ENCODE results near the gene PEX14. TPM values are rescaled to one million over a fixed set of nuclear protein-coding genes. Genes with fewer than 3 reads are reported as not detected.

PEX14 gene
- total and polyA plus RNA-seq, 8 donors = 17.3 to 22.9 (median 20.7) TPM

DNA sequence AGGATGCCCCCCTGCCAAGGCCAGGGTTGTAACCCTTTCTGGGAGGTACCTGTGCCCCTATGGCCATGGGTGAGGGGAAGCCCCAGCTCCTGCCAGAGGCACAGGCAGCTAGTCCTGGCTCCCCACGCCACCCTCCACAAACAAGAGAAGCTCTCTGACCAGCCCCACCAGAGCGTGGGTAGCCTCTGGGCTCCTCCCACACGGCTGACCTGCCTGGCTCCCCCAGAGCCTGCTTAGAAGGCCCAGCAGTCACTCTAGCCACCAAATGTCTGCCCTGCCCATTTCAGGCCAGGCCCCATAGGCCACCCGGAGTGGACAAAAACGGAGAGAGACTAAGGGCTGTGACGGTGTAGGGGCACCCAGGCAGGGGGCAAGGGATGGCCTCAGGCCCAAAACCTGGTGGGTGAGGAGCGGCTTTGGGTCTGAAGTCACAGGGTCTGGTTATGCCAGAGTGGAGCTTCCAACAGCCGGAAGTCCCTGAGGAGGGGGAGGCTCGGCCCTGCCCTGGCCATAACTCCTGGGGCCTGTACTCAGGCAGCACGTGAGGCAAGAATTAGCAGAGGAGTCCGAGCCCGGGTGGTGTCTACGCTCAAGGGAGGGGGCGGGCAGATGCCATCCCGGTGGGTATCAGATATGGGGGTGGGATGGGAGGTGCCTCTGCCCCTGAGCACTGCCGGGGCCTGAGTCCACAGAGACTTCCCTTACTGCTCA lies 166.2 kb downstream of the PEX14 start:
- intact Hi-C loops (cut with DNase I) = no loop called here
- H3K9me3 ChIP-seq = no peaks in the 10 kb centered on the region
- H3K4me1 ChIP-seq = peaks cover 0 to 26% of the 10 kb centered on the region in 2 donors
- H3K27ac ChIP-seq = peak overlapping the region in 1 of 2 donors; percentile 14
- H3K27me3 ChIP-seq = peaks cover 0 to 28% of the 10 kb centered on the region in 2 donors
- ATAC-seq = no peak
- TF ChIP-seq CTCF (IDR thresholded peaks at IDR 0.05) = no peak
- H3K36me3 ChIP-seq = peaks cover 0 to 75% of the 10 kb centered on the region in 2 donors
- no peak overlapping the region for H3K4me3 ChIP-seq
- DNase-seq = no peak

DNA sequence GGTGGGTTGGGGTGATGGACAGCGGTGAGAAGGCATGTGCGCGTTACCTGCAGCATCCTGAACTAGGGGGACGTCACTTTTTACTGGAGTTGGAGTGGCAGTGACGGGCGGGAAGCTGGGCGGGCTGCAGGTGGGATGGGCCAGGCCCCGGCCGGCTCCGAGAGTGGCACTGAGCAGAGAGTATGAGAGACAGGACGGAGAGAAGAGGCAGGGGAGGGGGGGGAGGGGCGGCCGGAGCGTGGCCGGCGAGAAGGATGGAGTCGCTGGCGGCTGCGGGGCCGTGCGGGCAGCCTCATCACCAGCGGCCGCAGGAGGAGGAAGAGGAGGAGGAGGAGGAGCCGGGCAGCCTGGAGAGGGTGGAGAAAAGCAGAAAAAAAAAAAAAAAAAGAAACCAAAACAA lies 167.2 kb downstream of the PEX14 start:
- intact Hi-C loops (cut with DNase I) = no loop called here
- peaks cover 0 to 84% of the 10 kb centered on the region in 2 donors for H3K36me3 ChIP-seq
- no peak overlapping the region for H3K27ac ChIP-seq
- no peak for TF ChIP-seq CTCF (IDR thresholded peaks at IDR 0.05)
- H3K27me3 ChIP-seq = peaks cover 0 to 27% of the 10 kb centered on the region in 2 donors
- H3K4me1 ChIP-seq = peaks cover 0 to 19% of the 10 kb centered on the region in 2 donors
- no peaks in the 10 kb centered on the region for H3K9me3 ChIP-seq
- ATAC-seq = no peak
- DNase-seq = no peak
- H3K4me3 ChIP-seq = no peak overlapping the region

DNA sequence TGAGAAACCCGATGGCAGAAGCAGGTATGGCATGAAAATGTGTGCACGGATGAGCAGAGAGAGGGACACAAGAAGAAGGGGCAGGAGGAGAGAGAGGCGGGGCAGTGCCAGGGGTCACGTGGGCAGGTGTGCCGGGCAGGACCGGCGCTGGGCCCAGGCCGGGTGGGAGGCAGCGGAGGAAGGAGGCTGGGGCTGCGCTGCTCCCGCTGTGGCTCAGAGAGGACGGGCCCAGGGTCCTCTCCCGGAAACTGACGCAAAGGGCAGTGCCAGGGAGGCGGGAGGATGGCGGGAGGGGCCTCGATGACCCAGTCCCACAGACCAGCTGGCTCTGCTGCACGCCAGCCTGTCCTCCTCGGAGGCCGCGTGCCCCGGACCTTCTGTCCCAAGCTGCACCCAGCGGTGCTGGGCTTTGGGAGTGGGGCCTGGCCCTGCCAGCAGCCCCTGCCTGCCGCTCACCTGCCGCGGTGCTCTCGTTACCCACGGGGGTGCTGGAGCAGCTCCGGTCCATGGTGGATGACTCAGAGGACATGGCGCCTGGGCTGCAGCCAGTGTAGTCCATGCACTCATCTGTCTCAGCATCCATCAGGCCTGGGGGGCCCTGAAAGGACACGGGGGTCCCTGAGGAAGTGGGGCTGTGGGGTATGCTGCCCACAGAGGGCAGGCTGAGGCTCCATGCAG lies 167.8 kb downstream of the PEX14 start:
- ATAC-seq (no peak), DNase-seq (no peak)
- intact Hi-C loops (cut with DNase I) = no loop called here
- Histone ChIP-seq H3K36me3 (peaks cover 0 to 85% of the 10 kb centered on the region in 2 donors), H3K4me3 (no peak overlapping the region), H3K4me1 (peaks cover 0 to 16% of the 10 kb centered on the region in 2 donors), H3K9me3 (no peaks in the 10 kb centered on the region), H3K27ac (no peak overlapping the region), H3K27me3 (peaks cover 0 to 21% of the 10 kb centered on the region in 2 donors)
- TF ChIP-seq CTCF (IDR thresholded peaks at IDR 0.05) = no peak

- no peak for ATAC-seq
- peaks cover 0 to 86% of the 10 kb centered on the region in 2 donors for H3K36me3 ChIP-seq
- no peak for TF ChIP-seq CTCF (IDR thresholded peaks at IDR 0.05)
- H3K4me1 ChIP-seq = peaks cover 0 to 5% of the 10 kb centered on the region in 2 donors
- peaks cover 0 to 9% of the 10 kb centered on the region in 2 donors for H3K27me3 ChIP-seq
- intact Hi-C loops (cut with DNase I) = no loop called here
- no peak overlapping the region for H3K4me3 ChIP-seq
- no peak overlapping the region for H3K27ac ChIP-seq
- no peaks in the 10 kb centered on the region for H3K9me3 ChIP-seq
- no peak for DNase-seq
Measured at GRCh38 chr1:10643607-10644306, 169.0 kb downstream of the PEX14 start.
